GM21723 (cell line): ENCODE data around the gene BRIP1.

Source experiments
- ATAC-seq: cut with Tn5 transposase; IDR thresholded peaks from one replicate; pipeline ENCODE4 v1.9.1; 2021; ENCODE audit warnings: mild to moderate bottlenecking, moderate library complexity; ENCODE audit not compliant: unreplicated experiment

BRIP1 gene

DNA sequence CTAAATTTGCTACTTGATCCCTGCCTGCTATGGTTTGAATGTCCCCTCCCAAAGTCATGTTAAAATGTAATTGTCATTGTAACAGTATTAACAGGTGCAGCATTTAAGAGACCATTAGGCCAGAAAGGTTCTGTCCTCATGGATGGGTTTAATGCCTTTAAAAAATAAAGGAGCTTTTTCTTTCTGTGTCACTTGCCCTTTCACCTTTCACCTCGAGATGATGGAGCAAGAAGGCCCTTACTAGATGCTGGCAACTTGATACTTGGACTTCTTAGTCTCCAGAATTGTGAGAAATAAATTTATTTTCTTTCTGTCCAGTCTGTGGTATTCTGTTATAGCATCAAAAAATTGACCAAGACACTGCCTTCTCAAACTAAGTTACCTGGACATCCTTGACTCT, 98.5 kb downstream of the BRIP1 start:
- no peak for ATAC-seq

DNA sequence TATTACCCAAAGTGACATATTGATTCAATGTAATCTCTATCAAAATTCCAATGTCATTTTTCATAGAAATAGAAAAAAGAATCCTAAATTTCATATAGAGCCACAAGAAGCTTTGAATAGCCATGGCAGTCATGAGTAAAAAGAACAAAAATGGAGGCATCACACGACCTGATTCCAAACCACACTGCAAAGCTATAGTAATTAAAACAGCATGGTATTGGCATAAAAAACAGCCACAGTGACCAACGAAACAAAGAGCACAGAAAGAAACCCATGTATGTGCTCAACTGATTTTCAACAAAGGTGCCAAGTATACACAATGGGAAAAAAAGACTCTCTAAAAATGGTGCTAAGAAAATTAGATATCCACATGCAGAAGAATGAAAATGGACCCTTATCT, 101.5 kb downstream of the BRIP1 start:
- ATAC-seq = no peak

DNA sequence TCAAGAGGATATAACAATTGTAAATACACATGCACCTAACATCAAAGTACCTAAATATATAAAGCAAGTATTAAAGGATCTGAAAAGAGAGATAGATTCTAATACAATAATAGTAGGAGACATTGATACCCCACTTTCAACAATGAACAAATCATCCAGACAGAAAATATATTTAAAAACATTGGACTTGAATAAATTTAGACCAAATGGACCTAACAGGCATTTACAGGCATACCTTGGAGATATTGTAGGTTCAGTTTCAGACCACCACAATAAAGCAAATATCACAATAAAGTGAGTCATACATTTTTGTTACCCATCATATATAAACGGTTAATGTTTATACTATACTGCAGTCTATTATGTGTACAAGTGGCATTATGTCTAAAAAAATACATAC, 104.0 kb downstream of the BRIP1 start:
- no peak for ATAC-seq

DNA sequence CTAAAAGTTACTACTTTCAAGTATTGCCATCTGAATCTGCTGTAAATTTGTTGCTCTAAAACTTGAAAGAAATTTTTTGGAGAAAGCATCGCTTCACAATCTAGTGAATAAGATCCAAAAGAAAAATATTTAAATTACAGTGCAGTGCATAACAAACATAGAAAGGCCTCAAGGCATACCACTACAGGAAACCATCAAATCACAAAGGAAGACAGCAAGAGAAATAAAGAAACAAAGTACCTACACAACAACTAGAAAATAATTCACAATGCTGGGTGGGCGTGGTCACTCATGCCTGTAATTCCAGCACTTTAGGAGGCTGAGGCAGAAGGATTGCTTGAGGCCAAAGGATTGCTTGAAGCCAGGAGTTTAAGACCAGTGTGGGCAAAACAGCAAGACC, 104.9 kb downstream of the BRIP1 start:
- ATAC-seq = no peak

DNA sequence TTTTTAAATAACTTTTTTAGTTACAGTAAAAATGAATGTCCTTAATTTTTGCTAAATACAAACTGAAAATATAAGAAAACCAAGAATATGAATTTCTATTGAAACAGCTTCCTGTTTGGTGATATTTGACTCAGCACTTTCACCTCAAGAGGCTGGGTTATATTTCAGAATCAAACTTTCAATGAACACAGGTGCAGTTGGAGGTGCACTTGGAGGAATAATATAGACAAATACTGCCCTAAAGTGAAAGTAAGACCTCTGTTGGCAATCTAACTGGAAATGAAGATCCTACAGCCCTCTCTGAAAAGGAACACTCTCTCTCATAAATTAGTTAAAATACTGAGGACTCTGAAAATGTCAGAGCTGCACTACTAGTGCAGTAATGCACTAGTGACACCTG, 106.2 kb downstream of the BRIP1 start:
- ATAC-seq = peak; percentile 84

DNA sequence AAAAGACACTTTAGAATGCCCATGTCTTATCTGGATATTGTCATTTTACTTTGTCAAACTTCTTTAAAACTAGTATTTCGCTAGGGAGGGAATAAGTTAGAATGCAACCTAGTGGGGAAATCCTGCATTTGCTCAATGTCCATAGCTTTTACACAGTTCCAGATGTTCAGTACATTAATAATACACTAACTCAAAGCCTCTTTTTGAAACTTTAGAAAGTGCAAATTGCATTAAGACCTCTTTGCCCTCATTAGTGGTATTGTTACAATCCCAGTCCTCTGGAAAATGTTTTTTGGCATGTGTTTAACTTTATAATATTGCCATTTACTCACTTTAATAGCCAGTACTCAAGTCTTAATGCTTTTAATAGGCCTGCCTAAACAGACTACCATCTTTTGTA, 106.8 kb downstream of the BRIP1 start:
- ATAC-seq = no peak

DNA sequence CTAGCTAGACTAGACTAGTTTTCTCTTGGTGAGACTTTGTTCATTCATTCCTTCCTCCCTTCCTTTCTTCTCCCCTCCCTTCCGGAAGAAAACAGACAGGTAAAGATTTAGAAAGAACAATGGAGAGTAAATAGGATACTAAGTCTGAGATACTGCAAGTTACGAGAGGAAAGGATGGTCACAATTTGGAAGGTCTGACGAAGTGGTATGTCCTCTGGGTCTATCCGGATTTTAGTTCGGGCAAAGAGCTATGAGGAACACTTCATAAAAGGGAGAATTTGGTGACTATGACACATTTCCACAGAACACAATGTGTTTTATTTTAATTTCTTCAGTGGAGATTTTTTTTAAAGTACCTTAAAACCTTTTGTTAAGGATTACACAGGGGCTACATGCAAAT, 107.7 kb downstream of the BRIP1 start:
- no peak for ATAC-seq

DNA sequence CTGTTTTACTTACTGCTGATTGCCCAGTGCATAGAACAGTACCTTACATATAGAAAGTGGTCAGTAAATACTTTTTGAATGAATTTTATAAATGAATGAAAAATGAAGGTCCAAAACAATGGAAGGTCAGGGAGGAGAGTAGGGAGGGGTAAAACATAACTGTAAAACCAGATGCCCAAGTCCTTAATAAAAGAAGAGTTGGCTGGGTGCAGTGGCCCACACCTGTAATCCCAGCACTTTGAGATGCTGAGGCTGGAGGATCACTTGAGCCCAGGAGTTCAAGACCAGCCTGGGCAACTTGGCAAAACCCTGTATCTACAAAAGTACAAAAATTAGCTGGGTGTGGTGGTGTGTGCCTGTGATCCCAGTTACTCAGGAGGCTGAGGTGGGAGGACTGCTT, 108.2 kb downstream of the BRIP1 start:
- ATAC-seq = no peak

DNA sequence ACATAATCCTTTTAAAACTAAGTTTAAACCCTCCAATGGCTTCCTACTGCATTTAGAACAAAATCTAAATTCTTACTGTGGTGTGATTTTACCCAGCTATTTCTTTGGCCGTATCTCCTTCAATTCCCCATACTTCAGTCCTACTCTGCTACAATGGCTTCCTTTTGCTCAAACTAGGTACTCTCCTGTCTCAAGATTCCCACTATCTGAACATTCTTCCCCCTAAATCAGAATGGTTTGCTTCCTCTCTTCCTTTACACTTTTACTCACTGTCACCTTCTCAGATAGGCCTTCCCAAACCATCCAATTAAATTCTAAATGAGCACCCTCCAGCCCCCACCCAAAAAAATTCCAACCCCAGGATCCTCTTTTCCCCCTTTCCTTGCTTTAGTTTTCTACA, 109.2 kb downstream of the BRIP1 start:
- ATAC-seq = no peak

DNA sequence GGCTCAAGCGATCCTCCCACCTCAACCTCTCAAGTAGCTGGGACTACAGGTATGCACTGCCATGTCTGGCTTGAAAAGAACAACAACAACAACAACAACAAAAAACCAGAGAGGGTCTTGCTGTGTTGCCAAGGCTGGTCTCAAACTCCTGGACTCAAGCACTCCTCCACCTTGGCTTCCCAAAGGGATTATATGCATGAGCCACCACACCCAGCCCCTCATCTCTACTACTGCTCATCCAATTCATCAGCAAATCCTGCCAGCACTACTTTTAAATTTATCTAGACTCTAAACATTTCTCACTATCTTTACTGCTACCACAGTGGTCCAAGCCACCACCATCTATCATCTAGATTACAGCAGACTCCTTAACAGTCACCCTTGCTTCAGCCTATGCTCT, 109.6 kb downstream of the BRIP1 start:
- no peak for ATAC-seq

DNA sequence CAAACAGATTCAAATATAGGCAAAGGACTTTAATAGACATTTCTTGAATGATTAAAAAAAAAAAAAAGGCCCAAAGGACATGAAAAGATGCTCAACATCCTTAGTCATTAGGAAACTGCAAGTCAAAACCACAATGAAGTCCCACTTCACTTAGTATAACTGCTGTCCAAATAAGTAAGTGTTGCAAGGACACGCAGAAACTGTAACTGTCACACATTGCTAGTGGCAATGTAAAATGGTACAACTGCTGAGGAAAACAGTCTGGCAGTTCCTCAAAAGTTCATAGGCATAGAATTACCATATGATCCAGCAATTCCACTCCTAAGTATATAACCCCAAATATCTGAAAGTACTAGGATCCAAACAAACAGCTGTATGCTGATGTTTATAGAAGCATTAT, 112.7 kb downstream of the BRIP1 start:
- peak; percentile 96 for ATAC-seq

DNA sequence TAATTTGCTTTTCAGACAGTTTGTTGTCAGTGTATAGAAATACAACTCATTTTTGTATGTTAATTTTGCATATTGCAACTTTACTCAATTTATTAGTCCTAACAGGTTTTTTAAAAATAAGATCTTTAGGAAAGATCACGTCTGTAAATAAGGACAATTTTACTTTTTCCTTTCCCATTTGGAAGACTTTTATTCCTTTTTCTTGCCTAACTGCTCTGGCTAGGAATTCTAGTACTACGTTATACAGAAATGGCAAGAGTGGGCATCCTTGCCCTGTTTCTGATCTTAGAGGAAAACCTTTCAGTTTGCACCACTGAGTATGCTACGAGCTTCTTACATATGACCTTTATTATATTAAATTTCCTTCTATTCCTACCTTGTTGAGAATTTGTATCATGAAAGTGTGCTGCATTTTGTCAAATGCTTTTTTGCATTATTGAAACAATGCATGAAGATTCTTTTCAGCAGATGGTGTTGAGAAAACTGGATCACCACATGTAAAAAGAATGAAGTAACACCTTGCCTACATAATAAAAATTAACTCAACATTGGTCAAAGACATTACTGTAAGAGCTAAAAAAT, 113.4 kb downstream of the BRIP1 start:
- ATAC-seq = no peak

DNA sequence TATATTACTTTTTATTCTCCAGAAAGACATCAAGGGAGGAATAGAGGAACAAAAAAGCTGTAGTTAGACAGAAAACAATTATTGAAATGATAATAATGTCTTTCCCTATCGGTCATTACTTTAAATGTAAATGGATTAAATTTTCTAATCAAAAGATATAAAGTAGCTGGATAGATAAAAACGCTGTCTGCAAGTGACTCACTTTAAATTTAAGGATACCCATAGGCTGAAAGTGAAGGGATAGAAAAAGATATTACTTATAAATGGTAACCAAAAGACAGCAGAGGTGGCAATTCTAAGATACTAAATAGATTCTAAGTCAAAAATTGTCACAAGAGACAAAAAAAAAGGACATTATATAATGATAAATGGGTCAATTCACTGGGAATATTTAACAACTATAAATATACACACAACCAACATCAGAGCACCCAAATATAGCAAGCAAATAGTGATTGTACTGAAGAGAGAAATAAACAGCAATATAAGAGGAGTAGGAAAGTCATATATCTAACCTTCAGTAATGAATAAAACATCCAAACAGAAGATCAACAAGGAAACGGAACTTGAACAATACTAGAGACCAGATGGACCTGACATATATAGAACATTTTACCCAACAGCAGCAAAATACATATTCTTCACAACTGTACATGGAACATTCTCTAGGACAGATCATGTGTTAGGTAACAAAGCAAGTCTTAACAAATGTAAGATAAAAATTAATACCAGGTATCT, 116.9 kb downstream of the BRIP1 start:
- no peak for ATAC-seq

DNA sequence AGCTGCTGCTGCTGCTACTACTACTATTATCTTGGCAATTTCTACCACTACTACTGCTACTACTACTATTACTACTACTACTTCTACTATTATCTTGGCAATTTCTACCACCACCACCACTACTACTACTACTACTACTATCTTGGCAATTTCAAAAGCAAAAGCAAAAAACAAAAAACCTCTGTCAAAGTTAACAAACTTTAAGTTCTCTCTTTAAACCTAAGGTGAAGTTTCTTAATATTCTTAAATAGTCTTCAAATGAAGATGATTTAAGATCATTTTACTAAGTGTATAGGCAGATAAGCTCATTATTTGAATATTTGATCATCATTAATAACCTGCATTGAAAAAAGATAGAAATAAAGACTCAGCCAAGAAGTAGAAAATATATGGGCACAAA, 118.5 kb downstream of the BRIP1 start:
- no peak for ATAC-seq

DNA sequence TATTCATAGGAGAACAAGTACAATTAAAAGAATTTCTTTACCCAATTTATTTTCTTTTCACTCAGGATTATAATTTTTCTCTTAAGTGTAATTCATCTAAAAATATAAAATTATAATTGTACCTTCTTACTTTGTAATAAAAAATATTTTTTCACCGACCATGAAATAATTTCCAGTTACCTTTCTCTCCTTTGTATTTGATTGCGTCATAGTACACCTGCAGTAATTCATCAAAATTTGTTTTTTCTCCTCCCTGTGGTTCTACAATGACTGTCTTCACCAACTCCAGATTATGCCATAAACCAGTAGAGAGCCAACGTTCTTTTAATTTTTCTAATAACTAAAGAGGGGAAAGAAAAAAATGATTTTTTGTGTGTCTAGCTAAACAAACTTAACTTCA, 119.1 kb downstream of the BRIP1 start:
- ATAC-seq = no peak

DNA sequence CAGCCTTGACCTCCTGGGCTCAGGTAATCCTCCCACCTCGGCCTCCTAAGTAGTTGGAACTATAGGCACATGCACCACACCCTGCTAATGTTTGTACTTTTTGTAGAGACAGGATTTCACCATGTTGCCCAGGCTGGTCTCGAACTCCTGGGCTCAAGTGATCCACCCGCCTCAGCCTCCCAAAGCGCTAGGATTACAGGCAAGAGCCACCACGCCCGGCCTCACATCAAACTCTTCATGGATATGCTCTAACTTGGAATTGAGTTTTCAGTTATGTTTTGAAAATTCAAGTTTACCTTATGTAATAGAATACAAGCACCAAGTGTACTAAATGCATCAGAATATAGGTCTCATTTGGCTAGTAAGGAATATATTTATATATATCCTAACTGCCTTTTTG, 119.6 kb downstream of the BRIP1 start:
- no peak for ATAC-seq

DNA sequence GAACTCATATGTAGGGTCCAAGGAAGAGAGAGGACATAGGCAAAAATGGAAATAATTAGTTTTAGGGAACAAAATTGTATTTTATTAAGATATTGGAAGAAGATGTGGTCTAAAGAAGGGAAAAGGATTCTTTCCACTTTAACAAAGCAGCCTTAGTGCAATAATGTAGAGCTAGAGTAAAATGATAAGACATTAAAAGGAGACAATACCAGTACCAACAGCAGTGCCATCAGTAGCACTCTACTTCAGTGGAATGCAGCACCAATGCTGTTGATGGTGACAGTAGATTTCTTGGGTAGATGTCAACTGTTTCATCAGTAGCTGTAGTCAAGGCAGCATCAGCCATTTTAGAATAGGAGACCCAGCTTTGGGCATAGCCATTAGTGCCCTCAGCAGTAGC, 124.3 kb downstream of the BRIP1 start:
- no peak for ATAC-seq

DNA sequence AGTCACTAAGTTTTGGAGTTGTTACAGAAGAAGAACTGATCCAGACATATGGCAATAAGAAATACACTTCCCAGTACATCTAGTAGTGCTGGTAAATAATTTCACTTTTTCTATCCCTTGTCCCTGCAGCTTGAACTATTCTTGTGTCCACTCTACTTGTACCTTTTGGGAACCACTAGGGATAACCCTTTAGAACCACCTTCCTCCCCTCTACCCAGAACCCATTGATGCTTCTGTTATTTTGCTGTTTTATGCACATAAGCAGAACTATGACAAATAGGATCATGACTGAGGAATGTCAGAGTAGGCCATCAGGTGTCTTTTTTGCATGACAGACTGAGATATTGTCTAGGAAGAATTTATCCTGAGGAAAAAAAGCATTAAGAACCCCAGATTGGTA, 125.1 kb downstream of the BRIP1 start:
- no peak for ATAC-seq

DNA sequence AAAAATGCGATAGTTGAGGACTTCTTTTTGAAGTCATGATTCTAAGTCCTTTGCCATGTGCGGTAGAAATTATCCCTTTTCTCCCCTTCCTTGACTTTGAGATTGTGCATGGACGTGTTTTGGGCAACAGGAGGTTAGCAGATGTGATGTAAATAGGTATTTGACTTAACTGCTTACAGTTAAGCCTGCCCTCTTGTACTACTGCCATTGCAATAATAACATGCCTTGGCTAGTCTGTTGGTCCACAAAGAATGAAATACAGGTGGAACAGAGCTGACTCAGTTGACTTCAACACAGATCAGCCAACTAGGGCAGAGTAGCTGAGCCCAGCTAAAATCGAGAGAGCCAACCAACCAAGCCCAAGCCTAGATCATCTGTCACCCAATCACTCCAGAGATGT, 125.5 kb downstream of the BRIP1 start:
- no peak for ATAC-seq

DNA sequence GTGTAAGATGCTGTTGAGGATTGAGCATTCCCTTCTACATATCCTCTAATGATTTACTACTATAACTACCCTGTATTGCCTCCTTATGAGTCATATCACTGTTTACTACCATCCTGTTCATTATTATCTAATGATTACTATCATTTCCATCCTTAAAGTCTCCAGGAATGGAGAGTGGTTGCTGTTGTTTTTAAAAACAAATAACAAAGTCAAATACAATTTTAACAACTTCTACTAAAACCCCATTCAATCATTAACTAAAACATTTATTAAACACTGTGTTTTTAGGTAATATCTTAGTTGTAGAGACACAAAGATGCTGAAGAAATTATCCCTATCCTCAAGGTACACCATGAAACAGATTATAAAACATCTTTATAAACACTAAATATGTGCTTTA, 126.9 kb downstream of the BRIP1 start:
- no peak for ATAC-seq

DNA sequence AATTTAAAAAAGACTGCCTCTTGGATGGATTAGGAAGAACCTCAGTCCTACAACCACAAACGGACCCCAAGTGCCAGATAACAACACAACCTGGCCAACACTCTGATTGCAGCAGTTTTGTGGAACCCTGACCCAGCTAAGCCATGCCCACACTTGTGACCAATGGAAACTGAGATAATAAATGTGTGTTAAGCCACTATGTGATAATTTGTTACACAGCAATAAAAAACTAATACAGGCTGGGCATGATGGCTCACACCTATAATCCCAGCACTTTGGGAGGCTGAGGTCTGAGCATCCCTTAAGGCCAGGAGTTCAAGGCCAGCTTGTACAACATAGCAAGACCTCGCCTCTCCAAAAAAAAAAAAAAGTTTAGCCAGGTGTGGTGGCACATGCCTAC, 127.5 kb downstream of the BRIP1 start:
- ATAC-seq = no peak

DNA sequence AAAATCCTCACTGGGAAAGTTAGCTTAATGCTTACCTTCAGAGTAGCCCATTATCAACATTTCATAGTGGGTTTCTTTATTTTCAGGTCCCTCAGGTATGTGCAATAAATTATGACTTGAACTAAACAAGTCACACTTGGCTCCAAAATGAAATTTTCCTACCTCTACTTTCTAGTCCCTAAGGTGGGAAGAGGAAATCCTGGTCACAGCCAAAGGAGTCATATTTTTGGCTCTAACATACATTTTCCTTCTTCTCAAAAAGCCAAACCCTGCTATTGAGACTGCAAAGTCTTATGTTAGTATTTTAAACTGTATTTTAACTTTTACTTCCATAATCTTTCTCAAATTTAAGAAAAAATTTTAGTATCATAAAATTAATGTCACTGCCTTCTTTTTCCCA, 128.9 kb downstream of the BRIP1 start:
- no peak for ATAC-seq

DNA sequence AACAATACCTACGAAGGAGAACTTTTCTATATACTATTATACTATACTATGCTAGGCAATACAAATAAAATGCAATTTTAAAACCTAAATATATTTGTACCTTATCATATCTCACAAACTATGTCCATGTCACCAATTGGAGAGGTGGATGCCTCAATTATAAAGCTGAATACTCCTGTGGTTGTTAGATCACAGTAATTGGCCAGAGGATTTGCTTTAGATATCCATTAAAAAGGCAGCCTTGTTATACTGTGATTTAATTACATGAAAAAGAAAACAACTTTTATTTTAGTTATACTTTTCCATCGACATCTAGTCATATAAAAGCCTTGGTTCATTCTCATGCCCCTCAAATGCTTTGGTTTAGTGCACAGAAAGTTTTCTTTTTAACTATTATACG, 129.3 kb downstream of the BRIP1 start:
- no peak for ATAC-seq
